HEK293T (cell line): ENCODE measurements around the gene ZNF514.

ENCODE experiments used
- ARNT ChIP-seq: fragments of 450-650 bp; IDR thresholded peaks from 2 replicates; pipeline ENCODE4 v1.6.1; 2017; ENCODE audit warnings: mild to moderate bottlenecking
- CTBP1 ChIP-seq: fragments of 450-650 bp; IDR thresholded peaks from 2 replicates; pipeline ENCODE4 v1.6.1; 2016; ENCODE audit warnings: borderline replicate concordance
- FOXM1 ChIP-seq: fragments of 450-650 bp; IDR thresholded peaks from 2 replicates; pipeline ENCODE4 v1.6.1; 2017; ENCODE audit warnings: mild to moderate bottlenecking, borderline replicate concordance
- NFRKB ChIP-seq: fragments of 450-650 bp; IDR thresholded peaks from 2 replicates; pipeline ENCODE4 v1.6.1; 2016; ENCODE audit warnings: mild to moderate bottlenecking, moderate library complexity
- SP1 ChIP-seq: fragments of 450-650 bp; IDR thresholded peaks from 2 replicates; pipeline ENCODE4 v1.6.1; 2017

DNA sequence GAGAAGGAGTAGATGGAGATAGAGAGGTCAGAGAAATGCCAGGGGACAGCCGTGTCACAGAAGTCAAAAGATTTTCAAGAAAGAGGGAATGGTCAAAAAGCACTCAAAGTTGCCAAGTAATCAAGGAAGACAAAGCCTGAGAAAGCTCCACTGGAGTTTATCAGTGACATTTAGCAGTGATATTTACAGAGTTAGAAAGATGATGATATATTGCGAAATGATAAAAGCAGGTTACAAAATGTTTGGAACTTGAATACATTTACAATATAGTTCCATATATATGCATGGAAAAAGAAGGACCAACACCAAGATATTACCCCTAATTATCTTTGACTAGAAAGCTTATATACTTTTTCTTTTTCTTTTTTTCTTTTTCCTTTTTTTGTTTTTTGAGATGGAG lies 26.3 kb upstream of the ZNF514 start:
- TF ChIP-seq ARNT (no peak), FOXM1 (no peak), SP1 (no peak), CTBP1 (no peak), NFRKB (no peak)
